H1 (cell line): Measurements from ENCODE around the gene INKA2. TPM values are rescaled to one million over a fixed set of nuclear protein-coding genes. Genes with fewer than 3 reads are reported as not detected.

ENCODE experiments used
- CTCF ChIA-PET: fragments of 300-600 bp; sonication (Branson Sonifier 250); formaldehyde crosslinking; loops from one replicate; lab custom pipeline; 2021; ENCODE audit not compliant: partially characterized antibody; lab: Charles Lee
- POLR2A ChIA-PET: fragments of 300-600 bp; sonication (Branson Sonifier 250); formaldehyde crosslinking; loops from one replicate; lab custom pipeline; 2021; ENCODE audit warnings: inconsistent platforms; ENCODE audit not compliant: partially characterized antibody; lab: Charles Lee
- DNase-seq, 2 experiments: peaks; one replicate each; pipeline versions ENCODE4 v3.0.0 to v3.0.0-alpha.2; 2010 to 2022; ENCODE audit warnings: low spot score in 2 of 2, low read depth in 1 of 2, mixed read lengths in 1 of 2
- FAIRE-seq: peaks from 2 replicates; lab custom pipeline; 2011; peaks lifted over from hg19 to GRCh38; lab: Jason Lieb, UNC
- H2AFZ ChIP-seq: 2 replicates; pipeline ENCODE4 v1.8.1; 2012; ENCODE audit warnings: low read length, inconsistent platforms
- H2AK5ac ChIP-seq: 2 replicates; pipeline ENCODE4 v1.6.1; 2013; ENCODE audit warnings: low read depth, low read length
- H2BK120ac ChIP-seq: replicated peaks from 2 replicates; pipeline ENCODE3; 2013; ENCODE audit warnings: low read depth, low read length, inconsistent platforms
- H2BK12ac ChIP-seq: 2 replicates; pipeline ENCODE4 v1.6.1; 2013; ENCODE audit warnings: low read depth, low read length
- H2BK15ac ChIP-seq: 2 replicates; pipeline ENCODE4 v1.6.1; 2013; ENCODE audit warnings: low read length
- H2BK20ac ChIP-seq: 2 replicates; pipeline ENCODE4 v1.6.1; 2013; ENCODE audit warnings: low read length
- H2BK5ac ChIP-seq: 2 replicates; pipeline ENCODE4 v1.6.1; 2013; ENCODE audit warnings: low read depth, low read length
- H3K14ac ChIP-seq: 2 replicates; pipeline ENCODE4 v1.6.1; 2013; ENCODE audit warnings: inconsistent platforms; ENCODE audit not compliant: insufficient read length
- H3K18ac ChIP-seq: 2 replicates; pipeline ENCODE4 v1.6.1; 2013; ENCODE audit warnings: low read length; ENCODE audit errors: extremely low read depth
- H3K23ac ChIP-seq: 2 replicates; pipeline ENCODE4 v1.6.1; 2013; ENCODE audit warnings: inconsistent platforms; ENCODE audit not compliant: insufficient read length
- H3K23me2 ChIP-seq: 2 replicates; pipeline ENCODE4 v1.6.1; 2013; ENCODE audit warnings: low read depth, low read length
- H3K27ac ChIP-seq: 2 replicates; pipeline ENCODE4 v1.6.1; 2011; ENCODE audit warnings: low read depth, low read length, inconsistent platforms
- H3K27me3 ChIP-seq, 4 experiments: replicated peaks in 1 of 4; 1 replicate in 1 of 4; 2 replicates in 3 of 4; pipeline versions ENCODE4 v1.6.1 to v1.8.1; 2011 to 2013; ENCODE audit warnings: low read length in 3 of 4, mild to moderate bottlenecking in 3 of 4, inconsistent platforms in 2 of 4, mixed read lengths in 2 of 4, moderate library complexity in 1 of 4; ENCODE audit not compliant: control insufficient read depth in 3 of 4, insufficient read depth in 3 of 4; ENCODE audit errors: extremely low read depth in 1 of 4
- H3K36me3 ChIP-seq, 4 experiments: 2 replicates each; pipeline versions ENCODE4 v1.6.1 to v1.8.1; 2011 to 2013; ENCODE audit warnings: mild to moderate bottlenecking in 4 of 4, low read length in 3 of 4, moderate library complexity in 2 of 4, control low read depth in 1 of 4, inconsistent platforms in 1 of 4; ENCODE audit not compliant: insufficient read depth in 4 of 4, control insufficient read depth in 2 of 4
- H3K4ac ChIP-seq: replicated peaks from 2 replicates; pipeline ENCODE3; 2013; ENCODE audit warnings: low read length, low read depth, mixed read lengths, inconsistent platforms; ENCODE audit not compliant: insufficient read length
- H3K4me1 ChIP-seq, 4 experiments: replicated peaks in 1 of 4; 1 replicate in 1 of 4; 2 replicates in 3 of 4; pipeline versions ENCODE4 v1.6.1 to v1.8.1; 2011 to 2013; ENCODE audit warnings: low read length in 3 of 4, inconsistent platforms in 2 of 4, mixed read lengths in 1 of 4; ENCODE audit not compliant: insufficient read depth in 4 of 4, control insufficient read depth in 3 of 4
- H3K4me2 ChIP-seq, 2 experiments: 2 replicates each; pipeline versions ENCODE4 v1.6.1 to v1.8.1; 2011 to 2013; ENCODE audit warnings: low read depth in 2 of 2, low read length in 2 of 2, control low read depth in 1 of 2, inconsistent platforms in 1 of 2, mild to moderate bottlenecking in 1 of 2; ENCODE audit not compliant: insufficient read depth in 1 of 2
- H3K4me3 ChIP-seq, 4 experiments: fragments of 200-600, 300-600 bp in 1 of 4; sonication (generic), shearing (Covaris generic), sonication (Bioruptor Twin) in 1 of 4; 2 replicates each; pipeline versions ENCODE4 v1.5.1 to v1.8.1; 2011 to 2016; ENCODE audit warnings: low read length in 4 of 4, low read depth in 3 of 4, control low read depth in 2 of 4, inconsistent platforms in 2 of 4, mild to moderate bottlenecking in 2 of 4, mixed read lengths in 1 of 4, moderate library complexity in 1 of 4; ENCODE audit not compliant: insufficient read depth in 2 of 4; ENCODE audit errors: extremely low read depth in 1 of 4
- H3K56ac ChIP-seq: replicated peaks from 2 replicates; pipeline ENCODE3; 2013; ENCODE audit warnings: low read depth, mild to moderate bottlenecking, mixed read lengths, low read length, inconsistent platforms; ENCODE audit not compliant: insufficient read length
- H3K79me1 ChIP-seq: 2 replicates; pipeline ENCODE4 v1.6.1; 2013; ENCODE audit warnings: low read depth, low read length, control low read depth
- H3K79me2 ChIP-seq, 2 experiments: 2 replicates each; pipeline versions ENCODE4 v1.6.1 to v1.8.1; 2012 to 2013; ENCODE audit warnings: low read length in 2 of 2, mild to moderate bottlenecking in 2 of 2, inconsistent platforms in 1 of 2; ENCODE audit not compliant: insufficient read depth in 2 of 2, control insufficient read depth in 1 of 2
- H3K9ac ChIP-seq, 4 experiments: replicated peaks in 1 of 4; 1 replicate in 1 of 4; 2 replicates in 3 of 4; pipeline versions ENCODE4 v1.6.1 to v1.8.1; 2011 to 2013; ENCODE audit warnings: low read depth in 3 of 4, low read length in 3 of 4, control low read depth in 2 of 4, mild to moderate bottlenecking in 2 of 4, moderate library complexity in 2 of 4, inconsistent platforms in 1 of 4; ENCODE audit errors: extremely low read depth in 1 of 4
- H3K9me3 ChIP-seq, 2 experiments: 2 replicates each; pipeline versions ENCODE4 v1.6.1 to v1.8.1; 2012 to 2013; ENCODE audit warnings: mild to moderate bottlenecking in 2 of 2, moderate library complexity in 2 of 2, control low read depth in 1 of 2, inconsistent platforms in 1 of 2, low read depth in 1 of 2, low read length in 1 of 2, mixed read lengths in 1 of 2; ENCODE audit not compliant: insufficient read depth in 2 of 2
- H4K20me1 ChIP-seq, 2 experiments: replicated peaks in 1 of 2; 2 replicates each; pipeline versions ENCODE3 to v1.8.1; 2011 to 2013; ENCODE audit warnings: inconsistent platforms in 2 of 2, low read length in 2 of 2, mild to moderate bottlenecking in 1 of 2; ENCODE audit not compliant: insufficient read depth in 2 of 2, control insufficient read depth in 1 of 2
- H4K5ac ChIP-seq: 2 replicates; pipeline ENCODE4 v1.6.1; 2013; ENCODE audit warnings: low read length, low read depth, mixed read lengths, inconsistent platforms; ENCODE audit not compliant: insufficient read length
- H4K8ac ChIP-seq: 2 replicates; pipeline ENCODE4 v1.8.0; 2013; ENCODE audit warnings: mild to moderate bottlenecking, moderate library complexity, low read length, inconsistent platforms; ENCODE audit not compliant: insufficient read depth; ENCODE audit errors: extremely low read depth
- H4K91ac ChIP-seq: replicated peaks from 2 replicates; pipeline ENCODE3; 2013; ENCODE audit warnings: low read length, mixed read lengths, inconsistent platforms; ENCODE audit not compliant: insufficient read length
- GABPA ChIP-seq: IDR thresholded peaks from 2 replicates; pipeline ENCODE4 v1.6.1; 2011; ENCODE audit warnings: mild to moderate bottlenecking, low read length, moderate library complexity, borderline replicate concordance; ENCODE audit not compliant: insufficient read depth
- GTF2F1 ChIP-seq: IDR thresholded peaks from 2 replicates; pipeline ENCODE4 v1.6.1; 2012; ENCODE audit warnings: low read depth, low read length, improper control_type of control experiment, borderline replicate concordance
- HDAC6 ChIP-seq: IDR thresholded peaks from one replicate; pipeline ENCODE4 v1.7.1; 2012; ENCODE audit warnings: low read depth, mild to moderate bottlenecking, inconsistent platforms, low read length, moderate library complexity
- PHF8 ChIP-seq: fragments of 200-600 bp; sonication (generic); conservative IDR thresholded peaks from 2 replicates; pipeline ENCODE4 v1.7.1; 2012; ENCODE audit warnings: low read depth, mild to moderate bottlenecking, inconsistent platforms, low read length, moderate library complexity
- SAP30 ChIP-seq: fragments of 300-600 bp; sonication (generic); IDR thresholded peaks from 2 replicates; pipeline ENCODE4 v1.7.1; 2012; ENCODE audit warnings: low read length, moderate library complexity, mild to moderate bottlenecking, inconsistent platforms; ENCODE audit not compliant: insufficient read depth, insufficient replicate concordance
- SIX5 ChIP-seq: IDR thresholded peaks from 2 replicates; pipeline ENCODE4 v1.6.1; 2011; ENCODE audit warnings: mild to moderate bottlenecking, low read depth, low read length
- USF2 ChIP-seq: IDR thresholded peaks from 2 replicates; pipeline ENCODE4 v1.6.1; 2011; ENCODE audit warnings: low read length, improper control_type of control experiment
- WGBS, 2 experiments: shearing (Covaris generic) in 1 of 2; methylation state at CpG; one replicate each; pipeline versions ENCODE4 v1.1.6 to v1.1.7; 2013 to 2015; ENCODE audit warnings: low lambda C conversion rate in 2 of 2, mixed read lengths in 2 of 2, inconsistent platforms in 1 of 2, low coverage in 1 of 2, missing lambda C conversion rate in 1 of 2; ENCODE audit not compliant: insufficient replicate concordance in 2 of 2, insufficient coverage in 1 of 2, insufficient read length in 1 of 2; ENCODE audit errors: extremely low coverage in 1 of 2, missing lambda C conversion rate in 1 of 2; 5-methylcytosine and 5-hydroxymethylcytosine counted together
- polyA plus RNA-seq, 7 experiments: library from polyadenylated mRNA; depleted of rRNA in 3 of 7; stranded (reverse) in 5 of 7; unstranded in 2 of 7; fragments of >200 nt in 5 of 7; fragments of 200-250 nt in 2 of 7; gene quantifications; 1 replicate in 5 of 7; 2 replicates in 1 of 7; 4 replicates in 1 of 7; pipeline versions ENCODE4 v1.2.1 to v1.2.3, GENCODE V29; 2011 to 2013; ENCODE audit warnings: missing spikeins in 2 of 7, mixed read lengths in 2 of 7
- total RNA-seq: library from RNA; stranded (reverse); fragmentation: NEBNext Ultra II Directional; extraction: Animal tissue kit (Norgen Biotek cat#: 25700); gene quantifications from 2 replicates; pipeline ENCODE4 v1.2.1, GENCODE V29; 2021

The INKA2 gene
- total and polyA plus RNA-seq, 2 of the 8 experiments (the other 6 are each of a cell fraction or from before 2014, with no cell fraction given), result 4.2 to 11.5 TPM

GRCh38 chr1:111719135-111719534 is 20.1 kb downstream of the INKA2 start:
- Histone ChIP-seq H3K9ac (no peak overlapping the region), H3K27me3 (no peaks in the 10 kb centered on the region), H3K36me3 (no peaks in the 10 kb centered on the region), H4K8ac (no peak overlapping the region), H3K79me2 (no peaks in the 10 kb centered on the region), H3K4me2 (no peak overlapping the region), H3K56ac (no peak overlapping the region), H4K91ac (no peak overlapping the region), H3K9me3 (no peaks in the 10 kb centered on the region), H3K18ac (no peak overlapping the region), H2BK120ac (no peak overlapping the region), H3K27ac (no peak overlapping the region), H3K4me3 (no peak overlapping the region), H2AFZ (no peak overlapping the region), H2BK12ac (no peak overlapping the region), H2BK15ac (no peak overlapping the region), H4K20me1 (peaks cover 0 to 1% of the 10 kb centered on the region in 2 experiments), H3K4ac (no peak overlapping the region), H2BK5ac (no peak overlapping the region), H3K14ac (no peak overlapping the region), H3K79me1 (no peaks in the 10 kb centered on the region), H2BK20ac (no peak overlapping the region), H2AK5ac (no peak overlapping the region), H3K23me2 (no peaks in the 10 kb centered on the region; the same call in 1 of the 2 replicates), H4K5ac (no peak overlapping the region), H3K4me1 (peaks cover 2 to 14% (median 10%) of the 10 kb centered on the region in 4 experiments; a peak in 5 of 7 replicates), H3K23ac (no peak overlapping the region)
- TF ChIP-seq HDAC6, result no peak
- no peak for TF ChIP-seq SIX5
- TF ChIP-seq USF2, result no peak
- TF ChIP-seq SAP30, result no peak
- TF ChIP-seq GABPA, result no peak
- TF ChIP-seq GTF2F1, result no peak
- no peak for TF ChIP-seq PHF8
- 90% methylated on average over 5 of the region's 5 CpGs; no CpG with 5 or more reads in 1 of the 2 experiments for WGBS, 2 experiments
- CTCF ChIA-PET, result interaction anchor here (42.0 kb wide), 1 partner anchor 25 kb away, joined by 1070 read pairs; the partner anchor contains the start of genes DDX20 and INKA2
- POLR2A ChIA-PET, result interaction anchor here (18.0 kb wide), 1 partner anchor 18 kb away, joined by 343 read pairs; the partner anchor contains the start of gene INKA2
- FAIRE-seq, result no peak
- no peak for DNase-seq
